Kidney (tissue), 14 donors: ENCODE measurements around the gene GOLGA2. TPM values are rescaled to one million over a fixed set of nuclear protein-coding genes. Genes with fewer than 3 reads are reported as not detected.

Experiments
- DNase-seq, 5 donors: peaks; one replicate each; pipeline ENCODE4 v3.0.0-alpha.2; 2013 to 2020
- FAIRE-seq: peaks from 2 replicates; lab custom pipeline; 2012; peaks lifted over from hg19 to GRCh38; lab: Jason Lieb, UNC
- H3K27ac ChIP-seq, 2 donors: one replicate each; pipeline ENCODE4 v1.7.0; 2013; ENCODE audit warnings: low read depth in 2 of 2, low read length in 2 of 2, inconsistent platforms in 1 of 2
- H3K27me3 ChIP-seq: one replicate; pipeline ENCODE4 v1.7.1; 2013; ENCODE audit warnings: low read length, inconsistent platforms; ENCODE audit not compliant: control insufficient read depth, insufficient read depth
- H3K36me3 ChIP-seq, 3 donors: one replicate each; pipeline versions ENCODE4 v1.7.0 to v1.7.1; 2013; ENCODE audit warnings: low read length in 3 of 3, control low read depth in 1 of 3, inconsistent platforms in 1 of 3; ENCODE audit not compliant: insufficient read depth in 3 of 3, control insufficient read depth in 2 of 3
- H3K4me1 ChIP-seq, 3 donors: one replicate each; pipeline versions ENCODE4 v1.7.0 to v1.7.1; 2013; ENCODE audit warnings: low read length in 3 of 3, inconsistent platforms in 1 of 3, low read depth in 1 of 3; ENCODE audit not compliant: control insufficient read depth in 2 of 3, insufficient read depth in 2 of 3
- H3K4me3 ChIP-seq, 3 donors: one replicate each; pipeline versions ENCODE4 v1.7.0 to v1.8.1; 2013; ENCODE audit warnings: low read length in 3 of 3, control low read depth in 1 of 3, inconsistent platforms in 1 of 3
- H3K9ac ChIP-seq, 3 donors: one replicate each; pipeline versions ENCODE4 v1.7.0 to v1.7.1; 2013; ENCODE audit warnings: low read length in 3 of 3, control low read depth in 1 of 3, inconsistent platforms in 1 of 3
- H3K9me3 ChIP-seq, 3 donors: one replicate each; pipeline versions ENCODE4 v1.7.0 to v1.7.1; 2013; ENCODE audit warnings: low read length in 3 of 3, control low read depth in 1 of 3, inconsistent platforms in 1 of 3; ENCODE audit not compliant: control insufficient read depth in 2 of 3, insufficient read depth in 1 of 3
- intact Hi-C: fragments of 100-400 bp; cut with DNase I; formaldehyde crosslinking; loops from one replicate; pipeline ENCODE4 v1.11.1; 2022
- polyA plus RNA-seq: library from polyadenylated mRNA; stranded (reverse); fragments of 350-450 nt; fragmentation: Illumina TruSeq; extraction: RNeasy Lipid Tissue Mini Kit (QIAGEN cat#74804); gene quantifications from one replicate; pipeline ENCODE4 v1.2.3, GENCODE V29; 2014; ENCODE audit warnings: low read depth, low replicate concordance; ENCODE audit not compliant: insufficient read depth
- total RNA-seq: library from RNA; stranded (reverse); fragmentation: NEBNext Ultra II Directional; extraction: Animal tissue kit (Norgen Biotek cat#: 25700); gene quantifications from one replicate; pipeline ENCODE4 v1.2.1, GENCODE V29; 2021
- TF ChIP-seq, protein P1 (sequence below): IDR thresholded peaks from 3 replicates; pipeline ENCODE4 v1.5.1; 2012; ENCODE audit warnings: mild to moderate bottlenecking, moderate library complexity, borderline replicate concordance; ENCODE audit not compliant: insufficient read depth; ENCODE audit errors: extremely low read depth
- donor health status: control.
- donor health status: control.
- donor health status: control.
- donor health status: control.
- donor health status: control.
- donor health status: DM: yes; HTN: yes; CAD: no.
- donor health status: Normal renal cell carcinoma (clear cell type).

Gene GOLGA2
- total and polyA plus RNA-seq, 2 donors from 2014 or later: 42.9 to 79.7 TPM

DNA sequence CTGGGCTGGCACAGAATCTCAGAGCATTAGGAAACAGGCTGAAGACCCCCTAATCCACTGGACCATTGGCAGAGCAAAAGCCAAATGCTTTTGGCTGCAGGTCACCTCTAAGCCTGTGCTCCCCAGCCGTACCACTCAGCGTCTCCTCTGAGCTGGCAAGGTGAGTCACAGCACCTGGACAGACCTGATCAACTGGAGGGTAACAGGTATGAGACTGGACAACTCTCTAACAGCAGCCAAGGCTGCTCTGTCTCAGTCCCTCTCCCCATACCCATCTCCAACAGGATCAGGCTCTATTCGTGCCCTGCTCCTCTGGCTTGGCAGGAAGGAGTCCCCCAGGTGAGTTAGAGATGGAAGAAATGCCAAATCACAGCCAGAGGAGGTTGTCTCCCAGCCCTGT, 4.7 kb downstream of the GOLGA2 start:
- Histone ChIP-seq H3K9me3 (no peaks in the 10 kb centered on the region), H3K27me3 (no peaks in the 10 kb centered on the region), H3K9ac (no peak overlapping the region), H3K4me1 (peaks cover 0 to 8% (median 0%) of the 10 kb centered on the region in 3 donors), H3K4me3 (no peak overlapping the region), H3K36me3 (peaks cover 2 to 25% (median 14%) of the 10 kb centered on the region in 3 donors), H3K27ac (no peak overlapping the region)
- TF ChIP-seq, protein P1, sequence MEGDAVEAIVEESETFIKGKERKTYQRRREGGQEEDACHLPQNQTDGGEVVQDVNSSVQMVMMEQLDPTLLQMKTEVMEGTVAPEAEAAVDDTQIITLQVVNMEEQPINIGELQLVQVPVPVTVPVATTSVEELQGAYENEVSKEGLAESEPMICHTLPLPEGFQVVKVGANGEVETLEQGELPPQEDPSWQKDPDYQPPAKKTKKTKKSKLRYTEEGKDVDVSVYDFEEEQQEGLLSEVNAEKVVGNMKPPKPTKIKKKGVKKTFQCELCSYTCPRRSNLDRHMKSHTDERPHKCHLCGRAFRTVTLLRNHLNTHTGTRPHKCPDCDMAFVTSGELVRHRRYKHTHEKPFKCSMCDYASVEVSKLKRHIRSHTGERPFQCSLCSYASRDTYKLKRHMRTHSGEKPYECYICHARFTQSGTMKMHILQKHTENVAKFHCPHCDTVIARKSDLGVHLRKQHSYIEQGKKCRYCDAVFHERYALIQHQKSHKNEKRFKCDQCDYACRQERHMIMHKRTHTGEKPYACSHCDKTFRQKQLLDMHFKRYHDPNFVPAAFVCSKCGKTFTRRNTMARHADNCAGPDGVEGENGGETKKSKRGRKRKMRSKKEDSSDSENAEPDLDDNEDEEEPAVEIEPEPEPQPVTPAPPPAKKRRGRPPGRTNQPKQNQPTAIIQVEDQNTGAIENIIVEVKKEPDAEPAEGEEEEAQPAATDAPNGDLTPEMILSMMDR: no peak
- FAIRE-seq: no peak
- DNase-seq: no peak
- intact Hi-C loops: no loop called here

DNA sequence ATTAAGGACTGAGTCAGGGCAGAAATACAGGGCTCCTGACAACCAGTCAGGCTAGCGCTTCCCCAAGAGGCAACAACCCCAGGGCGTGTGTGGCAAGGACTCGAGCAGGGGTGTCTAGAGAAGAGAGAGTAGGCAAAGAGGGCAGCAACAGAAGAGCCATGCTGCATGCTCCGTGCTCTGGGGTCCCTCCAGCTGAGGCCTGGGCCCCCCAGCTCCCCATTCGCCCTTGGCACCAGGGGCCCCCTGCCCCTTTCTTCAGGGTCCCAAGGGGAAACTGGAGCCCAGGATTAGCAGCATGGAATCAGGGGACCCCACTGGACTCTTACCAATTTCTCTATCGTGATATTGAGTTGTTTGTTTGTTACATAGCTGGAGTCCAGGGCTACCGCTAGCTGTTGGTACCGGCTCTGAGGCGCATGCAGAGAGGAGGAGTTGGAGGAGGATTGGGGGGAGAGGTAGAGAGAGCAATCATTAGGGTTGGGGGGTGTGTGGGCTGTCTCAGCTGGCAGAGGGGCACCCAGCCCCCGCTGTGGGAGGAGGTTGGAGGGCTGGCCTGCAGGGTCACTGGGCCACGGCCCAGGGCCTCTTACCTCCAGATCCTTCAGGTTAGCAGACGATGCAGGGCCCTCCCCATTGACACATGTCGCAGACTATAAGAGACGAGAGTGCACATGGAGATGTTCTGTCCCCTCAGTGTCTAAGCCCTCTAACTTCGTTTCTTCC, 8.8 kb downstream of the GOLGA2 start:
- H3K27me3 ChIP-seq: no peaks in the 10 kb centered on the region
- H3K9ac ChIP-seq: no peak overlapping the region
- H3K9me3 ChIP-seq: no peaks in the 10 kb centered on the region
- DNase-seq (no peak), FAIRE-seq (no peak)
- H3K4me3 ChIP-seq: no peak overlapping the region
- H3K36me3 ChIP-seq: peaks cover 0 to 32% (median 20%) of the 10 kb centered on the region in 3 donors
- no peaks in the 10 kb centered on the region for H3K4me1 ChIP-seq
- TF ChIP-seq, protein P1: no peak
- H3K27ac ChIP-seq: no peak overlapping the region
- intact Hi-C loops: no loop called here

DNA sequence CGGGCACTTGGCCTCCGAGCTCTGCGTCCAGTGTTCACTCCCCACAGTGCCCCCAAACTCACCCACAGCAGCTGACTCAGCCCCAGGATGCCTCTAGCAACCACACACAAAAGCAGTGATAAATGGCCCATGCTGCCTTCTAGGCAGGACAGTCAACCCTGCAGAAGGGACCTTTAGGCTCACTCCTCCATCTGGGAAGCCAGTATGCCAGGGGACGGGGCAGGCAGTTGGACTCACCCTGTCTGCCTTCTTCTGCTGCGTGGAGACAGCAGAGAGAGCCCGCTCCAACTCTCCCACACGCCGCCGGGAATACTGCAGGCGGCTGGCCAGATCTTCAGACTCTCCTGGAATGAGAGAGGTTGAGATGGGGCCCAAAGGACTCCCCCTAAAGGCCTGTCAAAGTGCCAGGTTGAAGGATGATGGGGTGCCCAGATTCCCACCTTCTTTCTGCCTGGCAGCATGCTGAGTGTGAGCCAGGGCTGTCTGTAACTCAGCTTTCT, 10.4 kb downstream of the GOLGA2 start:
- no peak overlapping the region for H3K4me3 ChIP-seq
- no peaks in the 10 kb centered on the region for H3K4me1 ChIP-seq
- H3K27me3 ChIP-seq: no peaks in the 10 kb centered on the region
- H3K9ac ChIP-seq: no peak overlapping the region
- intact Hi-C loops: no loop called here
- no peak overlapping the region for H3K27ac ChIP-seq
- no peaks in the 10 kb centered on the region for H3K9me3 ChIP-seq
- DNase-seq (no peak), FAIRE-seq (no peak)
- TF ChIP-seq, protein P1: no peak
- H3K36me3 ChIP-seq: peaks cover 5 to 32% (median 29%) of the 10 kb centered on the region in 3 donors
